Peyer's patch (tissue), 4 donors: ENCODE data around the gene THUMPD2. TPM values are rescaled to one million over a fixed set of nuclear protein-coding genes. Genes with fewer than 3 reads are reported as not detected.

Experiments used
- DNase-seq, 3 donors: peaks; one replicate each; pipeline ENCODE4 v3.0.0-alpha.2; 2017 to 2019
- H3K27ac ChIP-seq, 4 donors: fragments of 200-600 bp; sonication (generic); one replicate each; pipeline ENCODE4 v1.5.1; 2016 to 2019
- H3K27me3 ChIP-seq, 2 donors: fragments of 200-600 bp; sonication (generic); one replicate each; pipeline ENCODE4 v1.5.1; 2019
- H3K36me3 ChIP-seq, 3 donors: fragments of 200-600 bp; sonication (generic); one replicate each; pipeline ENCODE4 v1.5.1; 2016 to 2019
- H3K4me1 ChIP-seq, 4 donors: fragments of 200-600 bp; sonication (generic); one replicate each; pipeline ENCODE4 v1.5.1; 2016 to 2019
- H3K4me3 ChIP-seq, 4 donors: fragments of 200-600 bp; sonication (generic); 1 replicate in 3 of 4; 2 replicates in 1 of 4; pipeline ENCODE4 v1.5.1; 2016 to 2019; ENCODE audit warnings: mild to moderate bottlenecking in 1 of 4
- H3K9me3 ChIP-seq, 4 donors: fragments of 200-600 bp; sonication (generic); one replicate each; pipeline ENCODE4 v1.5.1; 2016 to 2019; ENCODE audit warnings: mild to moderate bottlenecking in 1 of 4
- POLR2A ChIP-seq, 2 donors: fragments of 450-650 bp; IDR thresholded peaks; one replicate each; pipeline ENCODE4 v1.5.1; 2017; ENCODE audit warnings: antibody characterized with exemption in 2 of 2, mild to moderate bottlenecking in 2 of 2, moderate library complexity in 2 of 2
- total RNA-seq, 4 donors: library from RNA; depleted of rRNA; stranded (reverse); fragments of >200 nt; gene quantifications; one replicate each; pipeline ENCODE4 v1.1.0, GENCODE V29; 2016
- TF ChIP-seq, protein P1 (sequence below), 6 experiments: fragments of 450-650 bp in 4 of 6; fragments of 200-600 bp in 2 of 6; sonication (generic) in 1 of 6; IDR thresholded peaks; one replicate each; pipeline ENCODE4 v1.5.1; 2017 to 2019; ENCODE audit warnings: antibody characterized with exemption in 6 of 6, mild to moderate bottlenecking in 3 of 6, moderate library complexity in 1 of 6

The THUMPD2 gene
- total RNA-seq, 4 donors from 2014 or later = 14.2 to 19.8 (median 16.0) TPM

DNA sequence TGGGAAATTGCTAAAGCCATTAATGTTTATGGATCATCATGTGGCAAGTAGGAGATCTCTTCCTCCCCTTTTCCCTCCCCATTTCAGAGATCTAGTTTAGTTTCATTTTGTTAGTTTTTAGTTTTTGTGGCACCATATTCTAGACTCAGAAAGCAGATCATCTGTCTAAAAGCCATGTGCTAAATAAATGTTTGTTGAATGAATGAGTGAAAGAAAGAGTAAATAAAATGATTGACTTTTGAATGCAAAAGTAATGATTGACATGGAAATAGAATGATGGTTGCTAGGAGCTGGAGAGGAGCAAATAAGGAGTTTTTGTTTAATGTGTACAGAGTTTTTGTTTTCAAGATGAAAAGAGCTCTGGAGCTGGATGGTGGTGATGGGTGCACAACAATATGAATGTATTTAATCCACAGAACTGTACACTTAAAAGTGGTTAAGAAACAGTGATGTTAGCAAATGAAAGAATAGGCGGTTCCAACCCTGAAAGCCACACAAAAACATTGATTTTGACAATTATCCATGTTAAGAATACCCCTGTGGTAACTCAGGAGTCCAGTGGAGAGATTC, 89.7 kb downstream of the THUMPD2 start:
- no peak for TF ChIP-seq POLR2A (IDR thresholded peaks at IDR 0.05)
- no peaks in the 10 kb centered on the region for H3K4me1 ChIP-seq
- no peaks in the 10 kb centered on the region for H3K36me3 ChIP-seq

DNA sequence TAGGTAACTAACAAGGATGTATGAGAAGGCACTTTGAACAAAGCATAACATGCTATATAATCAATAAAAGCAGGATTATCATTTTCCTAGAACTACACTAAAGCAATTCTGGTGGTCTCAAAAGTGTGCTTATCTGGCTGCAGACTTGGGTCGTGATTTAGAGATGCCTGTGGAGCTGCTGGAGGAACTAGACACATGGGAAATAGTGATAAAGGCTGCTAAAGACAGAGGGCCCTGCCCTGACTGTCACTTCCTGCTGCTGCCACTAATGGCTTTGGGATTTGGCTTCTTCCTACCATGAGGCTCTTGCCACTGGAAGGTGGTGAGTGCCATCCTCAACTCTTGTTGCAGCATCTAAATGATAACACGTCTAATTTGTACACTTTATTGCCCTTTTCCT, 90.9 kb downstream of the THUMPD2 start:
- no peak for TF ChIP-seq POLR2A (IDR thresholded peaks at IDR 0.05)
- TF ChIP-seq, protein P1, sequence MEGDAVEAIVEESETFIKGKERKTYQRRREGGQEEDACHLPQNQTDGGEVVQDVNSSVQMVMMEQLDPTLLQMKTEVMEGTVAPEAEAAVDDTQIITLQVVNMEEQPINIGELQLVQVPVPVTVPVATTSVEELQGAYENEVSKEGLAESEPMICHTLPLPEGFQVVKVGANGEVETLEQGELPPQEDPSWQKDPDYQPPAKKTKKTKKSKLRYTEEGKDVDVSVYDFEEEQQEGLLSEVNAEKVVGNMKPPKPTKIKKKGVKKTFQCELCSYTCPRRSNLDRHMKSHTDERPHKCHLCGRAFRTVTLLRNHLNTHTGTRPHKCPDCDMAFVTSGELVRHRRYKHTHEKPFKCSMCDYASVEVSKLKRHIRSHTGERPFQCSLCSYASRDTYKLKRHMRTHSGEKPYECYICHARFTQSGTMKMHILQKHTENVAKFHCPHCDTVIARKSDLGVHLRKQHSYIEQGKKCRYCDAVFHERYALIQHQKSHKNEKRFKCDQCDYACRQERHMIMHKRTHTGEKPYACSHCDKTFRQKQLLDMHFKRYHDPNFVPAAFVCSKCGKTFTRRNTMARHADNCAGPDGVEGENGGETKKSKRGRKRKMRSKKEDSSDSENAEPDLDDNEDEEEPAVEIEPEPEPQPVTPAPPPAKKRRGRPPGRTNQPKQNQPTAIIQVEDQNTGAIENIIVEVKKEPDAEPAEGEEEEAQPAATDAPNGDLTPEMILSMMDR (IDR thresholded peaks at IDR 0.05) = no peak
- H3K4me1 ChIP-seq = no peaks in the 10 kb centered on the region
- no peaks in the 10 kb centered on the region for H3K36me3 ChIP-seq
- no peaks in the 10 kb centered on the region for H3K9me3 ChIP-seq
- H3K27ac ChIP-seq = no peak overlapping the region
- DNase-seq = no peak
- H3K27me3 ChIP-seq = no peaks in the 10 kb centered on the region
- H3K4me3 ChIP-seq = no peak overlapping the region

More for the DNA sequence above, 89.7 kb downstream of the THUMPD2 start:
- Histone ChIP-seq H3K27ac (no peak overlapping the region), H3K9me3 (no peaks in the 10 kb centered on the region), H3K27me3 (no peaks in the 10 kb centered on the region), H3K4me3 (no peak overlapping the region)
- DNase-seq = no peak

DNA sequence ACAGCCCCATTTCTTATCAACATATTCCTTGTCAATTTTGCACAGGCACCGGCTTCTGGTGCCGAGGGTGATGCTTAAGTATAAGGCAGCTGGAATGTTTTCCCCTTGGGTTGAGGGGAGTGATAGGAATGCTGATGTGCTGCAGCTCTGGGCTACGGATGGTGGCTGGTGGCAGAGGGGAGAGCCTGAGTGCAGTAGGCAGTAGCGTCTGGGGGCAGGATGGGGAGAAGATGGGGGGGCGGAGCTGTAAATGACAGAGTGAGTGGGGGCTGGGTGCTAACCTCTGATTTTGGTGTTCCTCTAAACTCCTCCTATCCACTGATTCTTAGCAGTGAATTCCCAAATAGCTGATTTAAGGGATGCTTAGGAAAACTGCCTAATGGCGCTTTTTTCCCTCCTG, 92.6 kb downstream of the THUMPD2 start:
- DNase-seq = no peak
- TF ChIP-seq, protein P1 (IDR thresholded peaks at IDR 0.05) = no peak
- no peak for TF ChIP-seq POLR2A (IDR thresholded peaks at IDR 0.05)
- H3K9me3 ChIP-seq = no peaks in the 10 kb centered on the region
- no peaks in the 10 kb centered on the region for H3K36me3 ChIP-seq
- H3K27ac ChIP-seq = no peak overlapping the region
- H3K27me3 ChIP-seq = no peaks in the 10 kb centered on the region
- no peak overlapping the region for H3K4me3 ChIP-seq
- no peaks in the 10 kb centered on the region for H3K4me1 ChIP-seq

Other genes starting within 250 kb of the THUMPD2 start
- 1 to 10 TPM in 3 of 4 donors, under 1 TPM in 1; 0.70 to 9.9 (median 3.9) TPM for gene TMEM178A, start 113.3 kb downstream of the THUMPD2 start, total RNA-seq